Mesothelial cell of epicardium (in vitro differentiated cells): ENCODE measurements around the gene RAB6A. TPM values are rescaled to one million over a fixed set of nuclear protein-coding genes. Genes with fewer than 3 reads are reported as not detected.
"Not testable (repeated sequence)": the region's sequence is repeated elsewhere in the genome, so short reads cannot be mapped to it uniquely, and the experiment has no call there.

Experiments
- DNase-seq, 2 experiments: peaks; one replicate each; pipeline ENCODE4 v3.0.0; 2021; ENCODE audit warnings: low spot score in 2 of 2; ENCODE audit not compliant: unreplicated experiment in 2 of 2
- H3K27ac Mint-ChIP-seq: 2 replicates; pipeline ENCODE4 v1.8.0; 2021; ENCODE audit warnings: mixed read lengths
- H3K27me3 Mint-ChIP-seq: 2 replicates; pipeline ENCODE4 v1.8.0; 2021; ENCODE audit warnings: low read depth, mixed read lengths
- H3K36me3 Mint-ChIP-seq: 2 replicates; pipeline ENCODE4 v1.8.0; 2021; ENCODE audit warnings: mixed read lengths
- H3K4me1 Mint-ChIP-seq: 2 replicates; pipeline ENCODE4 v1.8.0; 2021; ENCODE audit warnings: mixed read lengths
- H3K4me3 Mint-ChIP-seq: 2 replicates; pipeline ENCODE4 v1.8.0; 2021; ENCODE audit warnings: mild to moderate bottlenecking, moderate library complexity, mixed read lengths
- H3K9me3 Mint-ChIP-seq: 2 replicates; pipeline ENCODE4 v1.8.0; 2021; ENCODE audit warnings: mixed read lengths
- total RNA-seq: library from RNA; stranded (reverse); gene quantifications from 3 replicates; pipeline ENCODE4 v1.2.1, GENCODE V29; 2021
- TF ChIP-seq, protein P1 (sequence below): fragments of 200-600 bp; sonication (generic); IDR thresholded peaks from one replicate; pipeline ENCODE4 v1.5.0; 2021; ENCODE audit warnings: antibody characterized with exemption; ENCODE audit not compliant: unreplicated experiment

RAB6A gene
- total RNA-seq, 1 donor from 2014 or later, result 66.3 TPM

DNA sequence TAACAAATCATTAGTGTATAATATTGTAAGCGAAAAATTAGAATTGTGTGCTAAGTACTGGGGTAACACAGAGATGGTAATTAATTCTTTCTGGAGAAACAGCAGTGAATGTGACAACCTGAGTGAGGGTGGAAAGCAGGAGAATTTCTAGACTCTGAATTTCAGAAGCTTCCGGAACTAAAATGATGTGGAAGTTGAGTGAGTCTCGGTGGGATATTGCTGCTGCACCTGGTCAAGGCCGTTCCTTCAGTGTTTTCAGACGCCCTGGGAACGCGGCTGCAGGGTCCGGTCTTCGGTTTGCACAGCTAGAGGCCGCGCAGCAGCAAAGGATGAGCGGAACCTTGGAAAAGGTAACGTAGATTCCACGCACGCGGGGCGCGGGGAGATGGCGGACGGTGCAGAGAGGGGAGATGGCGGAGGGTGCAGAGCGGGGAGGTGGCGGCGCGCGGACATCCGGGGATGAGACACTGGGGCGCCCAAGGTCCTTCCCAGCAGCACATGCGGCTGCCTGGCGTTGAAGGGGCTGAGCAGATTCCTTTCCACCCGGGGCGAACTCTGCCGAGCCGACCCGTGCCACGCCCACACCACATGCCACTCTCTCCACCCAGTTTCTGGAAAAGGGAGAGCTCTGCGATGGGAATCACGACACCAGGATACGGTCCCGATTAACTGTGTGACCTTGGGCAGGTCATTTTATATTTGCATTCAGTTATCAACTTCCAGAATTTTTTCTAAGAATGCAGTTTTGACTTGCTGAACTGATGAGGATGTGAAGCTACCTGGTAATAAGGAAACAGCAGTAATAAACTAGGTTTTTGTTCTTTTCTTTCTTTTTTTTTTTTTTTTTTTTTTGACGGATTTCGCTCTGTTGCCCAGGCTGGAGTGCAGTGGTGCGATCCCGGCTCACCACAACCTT is 27.0 kb upstream of the RAB6A start, which contains the start of gene MRPL48:
Gene MRPL48, plus strand, starts transcription at position 232 of the 916 bp plus-strand sequence. Its CDS starts 98 bp downstream, at position 330.
- H3K27me3 Mint-ChIP-seq, result no peaks in the 10 kb centered on the region
- peak; percentile 65 to 79 for DNase-seq
- no peaks in the 10 kb centered on the region for H3K9me3 Mint-ChIP-seq
- peaks cover 16% of the 10 kb centered on the region for H3K4me1 Mint-ChIP-seq
- H3K27ac Mint-ChIP-seq, result peak within 1 kb of the TSS; percentile 99
- H3K36me3 Mint-ChIP-seq, result peaks cover 1% of the 10 kb centered on the region
- TF ChIP-seq, protein P1, sequence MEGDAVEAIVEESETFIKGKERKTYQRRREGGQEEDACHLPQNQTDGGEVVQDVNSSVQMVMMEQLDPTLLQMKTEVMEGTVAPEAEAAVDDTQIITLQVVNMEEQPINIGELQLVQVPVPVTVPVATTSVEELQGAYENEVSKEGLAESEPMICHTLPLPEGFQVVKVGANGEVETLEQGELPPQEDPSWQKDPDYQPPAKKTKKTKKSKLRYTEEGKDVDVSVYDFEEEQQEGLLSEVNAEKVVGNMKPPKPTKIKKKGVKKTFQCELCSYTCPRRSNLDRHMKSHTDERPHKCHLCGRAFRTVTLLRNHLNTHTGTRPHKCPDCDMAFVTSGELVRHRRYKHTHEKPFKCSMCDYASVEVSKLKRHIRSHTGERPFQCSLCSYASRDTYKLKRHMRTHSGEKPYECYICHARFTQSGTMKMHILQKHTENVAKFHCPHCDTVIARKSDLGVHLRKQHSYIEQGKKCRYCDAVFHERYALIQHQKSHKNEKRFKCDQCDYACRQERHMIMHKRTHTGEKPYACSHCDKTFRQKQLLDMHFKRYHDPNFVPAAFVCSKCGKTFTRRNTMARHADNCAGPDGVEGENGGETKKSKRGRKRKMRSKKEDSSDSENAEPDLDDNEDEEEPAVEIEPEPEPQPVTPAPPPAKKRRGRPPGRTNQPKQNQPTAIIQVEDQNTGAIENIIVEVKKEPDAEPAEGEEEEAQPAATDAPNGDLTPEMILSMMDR, result no peak
- H3K4me3 Mint-ChIP-seq, result peak within 1 kb of the TSS; percentile 99

DNA sequence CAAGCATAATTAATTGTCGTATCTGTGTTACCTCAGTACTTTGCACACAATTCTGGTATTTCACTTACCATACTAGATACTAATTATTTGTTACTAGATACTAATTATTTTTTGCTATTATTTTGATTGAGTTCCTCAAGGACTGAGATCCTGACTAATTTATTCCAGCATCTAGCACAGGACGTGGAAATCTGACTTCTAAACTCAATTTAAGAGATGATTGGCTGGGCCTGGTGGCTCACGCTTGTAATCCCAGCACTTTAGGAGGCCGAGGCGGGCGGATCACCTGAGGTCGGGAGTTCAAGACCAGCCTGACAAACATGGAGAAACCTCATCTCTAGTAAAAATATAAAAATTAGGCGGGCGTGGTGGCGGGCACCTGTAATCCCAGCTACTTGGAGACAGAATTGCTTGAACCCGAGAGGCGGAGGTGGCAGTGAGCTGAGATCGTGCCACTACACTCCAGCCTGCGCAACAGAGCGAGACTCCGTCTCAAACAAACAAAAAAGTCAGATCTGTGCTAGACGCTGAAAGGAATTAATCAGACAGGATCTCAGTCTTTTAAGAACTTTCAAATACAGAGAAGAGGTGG is 26.3 kb upstream of the RAB6A start:
- Mint-ChIP-seq H3K9me3 (no peaks in the 10 kb centered on the region), H3K27me3 (no peaks in the 10 kb centered on the region), H3K27ac (peak overlapping the region; percentile 99), H3K4me1 (peaks cover 16% of the 10 kb centered on the region), H3K36me3 (peaks cover 1% of the 10 kb centered on the region), H3K4me3 (peak overlapping the region; percentile 99)
- TF ChIP-seq, protein P1, result no peak
- no peak for DNase-seq

DNA sequence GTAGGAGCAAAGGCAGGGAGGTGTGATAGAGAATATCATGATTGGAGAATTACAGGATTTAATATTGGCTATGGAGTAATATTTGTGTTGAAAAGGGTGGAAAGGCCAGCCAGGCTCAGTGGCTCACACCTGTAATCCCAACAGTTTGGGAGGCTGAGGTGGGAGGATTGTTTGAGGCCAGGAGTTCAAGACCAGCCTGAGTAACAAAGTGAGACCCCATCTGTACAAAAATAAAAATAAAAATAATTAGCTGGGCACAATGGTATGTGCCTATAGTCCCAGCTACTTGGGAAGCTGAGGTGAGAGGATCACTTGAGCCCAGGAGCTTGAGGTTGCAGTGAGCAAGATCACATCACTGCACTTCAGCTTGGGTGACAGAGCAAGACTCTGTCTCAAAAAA is 24.6 kb upstream of the RAB6A start:
- not testable (repeated sequence) for H3K27me3 Mint-ChIP-seq, H3K36me3 Mint-ChIP-seq, H3K4me3 Mint-ChIP-seq, H3K9me3 Mint-ChIP-seq, DNase-seq, H3K27ac Mint-ChIP-seq
- peaks cover 16% of the 10 kb centered on the region for H3K4me1 Mint-ChIP-seq

DNA sequence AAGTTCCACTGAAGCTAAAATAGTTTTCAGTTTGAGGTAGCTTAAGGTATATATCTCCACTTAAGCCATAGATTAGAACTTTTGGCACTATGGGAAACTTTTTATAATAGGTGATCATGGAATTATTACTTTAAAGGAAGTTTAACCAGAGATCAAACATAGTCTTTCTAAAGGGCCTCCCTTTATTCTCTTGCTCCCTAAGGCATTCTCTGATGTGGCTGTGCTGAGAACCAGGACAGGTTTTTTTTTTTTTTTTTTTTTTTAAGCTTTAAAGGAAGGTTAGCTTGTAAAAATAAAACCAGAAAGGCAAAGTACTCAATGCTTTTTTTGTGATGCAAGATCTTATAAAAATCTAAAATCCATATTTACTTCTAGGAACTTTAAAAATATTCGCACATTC is 23.9 kb upstream of the RAB6A start:
- Mint-ChIP-seq H3K36me3 (no peaks in the 10 kb centered on the region), H3K4me1 (peaks cover 16% of the 10 kb centered on the region), H3K9me3 (no peaks in the 10 kb centered on the region), H3K27me3 (no peaks in the 10 kb centered on the region), H3K27ac (no peak overlapping the region), H3K4me3 (no peak overlapping the region)
- TF ChIP-seq, protein P1, result no peak
- no peak for DNase-seq

DNA sequence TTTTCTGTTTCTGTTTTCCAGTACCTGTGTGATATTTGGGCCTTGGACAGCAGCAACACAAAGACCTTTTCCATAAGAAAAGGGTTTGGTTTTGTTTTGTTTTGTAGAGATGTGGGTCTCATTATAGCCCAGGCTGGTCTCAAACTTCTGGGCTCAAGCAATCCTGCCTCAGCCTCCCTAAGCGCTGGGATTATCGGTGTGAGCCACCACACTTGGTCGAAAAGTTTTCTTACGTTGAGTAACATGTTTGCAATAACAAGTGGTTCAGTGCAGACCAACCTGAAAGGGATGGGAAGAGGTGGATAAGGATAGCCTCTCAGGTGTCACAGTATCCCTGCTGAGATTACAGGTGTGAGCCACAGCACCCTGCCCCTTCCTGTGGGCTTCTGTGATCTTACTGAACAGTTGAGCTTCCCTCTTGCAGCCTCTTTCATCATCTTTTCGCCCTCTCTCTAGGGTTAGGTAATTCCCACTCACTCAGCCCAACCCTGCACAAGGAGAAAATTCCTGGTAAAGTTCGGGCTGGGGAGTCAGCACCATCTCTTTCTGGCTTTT is 23.3 kb upstream of the RAB6A start:
- no peak overlapping the region for H3K4me3 Mint-ChIP-seq
- TF ChIP-seq, protein P1, result no peak
- no peaks in the 10 kb centered on the region for H3K9me3 Mint-ChIP-seq
- no peaks in the 10 kb centered on the region for H3K27me3 Mint-ChIP-seq
- no peaks in the 10 kb centered on the region for H3K36me3 Mint-ChIP-seq
- no peak for DNase-seq
- no peak overlapping the region for H3K27ac Mint-ChIP-seq
- peaks cover 15% of the 10 kb centered on the region for H3K4me1 Mint-ChIP-seq

DNA sequence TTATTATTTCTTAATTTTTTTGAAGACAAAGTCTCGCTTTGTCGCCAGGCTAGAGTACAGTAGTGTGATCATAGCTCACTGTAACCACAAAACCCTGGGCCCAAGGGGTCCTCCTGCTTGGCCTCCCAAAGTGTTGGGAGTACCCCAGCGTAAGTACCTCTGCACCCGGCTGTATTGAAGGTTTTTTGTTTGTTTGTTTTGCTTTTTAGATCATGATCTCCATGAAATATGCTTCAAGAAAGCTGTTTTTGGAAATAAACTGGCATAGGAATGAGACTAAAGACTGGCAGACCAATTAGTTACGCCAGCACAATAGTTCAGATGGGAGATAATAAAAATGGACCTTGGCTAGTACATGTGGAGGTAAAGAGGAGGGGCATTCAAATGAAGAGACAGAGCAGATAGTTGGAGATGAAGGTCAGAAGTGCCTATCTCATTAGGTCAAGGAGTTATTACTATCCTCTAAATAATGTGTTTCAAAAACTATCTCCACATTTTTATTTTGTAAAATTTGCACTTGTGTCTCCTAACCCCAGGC is 22.7 kb upstream of the RAB6A start:
- Mint-ChIP-seq H3K36me3 (no peaks in the 10 kb centered on the region), H3K27ac (no peak overlapping the region), H3K4me3 (no peak overlapping the region), H3K4me1 (peaks cover 15% of the 10 kb centered on the region), H3K27me3 (no peaks in the 10 kb centered on the region), H3K9me3 (no peaks in the 10 kb centered on the region)
- DNase-seq, result no peak
- TF ChIP-seq, protein P1, result no peak
